Pons (tissue), 1 donor: Measurements from ENCODE around the gene PRSS21.

Source experiments
- DNase-seq: peaks from one replicate; pipeline ENCODE4 v3.0.0-alpha.2; 2016; ENCODE audit warnings: low spot score

The PRSS21 gene

DNA sequence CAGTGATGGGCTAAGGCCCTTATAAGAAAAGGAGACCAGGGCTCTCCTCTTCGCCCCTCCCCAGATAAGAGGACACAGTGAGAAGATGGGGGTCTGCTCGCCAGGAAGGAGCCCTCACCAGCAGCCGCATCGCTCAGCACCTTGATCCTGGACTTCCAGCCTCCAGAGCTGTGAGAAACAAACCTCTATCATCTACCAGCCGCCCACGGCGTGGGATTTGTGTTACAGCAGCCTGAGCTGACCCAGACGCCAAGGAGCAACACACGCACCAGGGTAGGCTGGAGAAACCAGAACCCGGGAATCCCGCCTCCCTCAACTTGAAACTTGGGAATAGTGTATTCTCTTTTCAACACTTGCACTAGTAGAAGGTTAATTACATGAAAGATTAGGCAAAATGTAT is 8.9 kb downstream of the PRSS21 start:
- no peak for DNase-seq

DNA sequence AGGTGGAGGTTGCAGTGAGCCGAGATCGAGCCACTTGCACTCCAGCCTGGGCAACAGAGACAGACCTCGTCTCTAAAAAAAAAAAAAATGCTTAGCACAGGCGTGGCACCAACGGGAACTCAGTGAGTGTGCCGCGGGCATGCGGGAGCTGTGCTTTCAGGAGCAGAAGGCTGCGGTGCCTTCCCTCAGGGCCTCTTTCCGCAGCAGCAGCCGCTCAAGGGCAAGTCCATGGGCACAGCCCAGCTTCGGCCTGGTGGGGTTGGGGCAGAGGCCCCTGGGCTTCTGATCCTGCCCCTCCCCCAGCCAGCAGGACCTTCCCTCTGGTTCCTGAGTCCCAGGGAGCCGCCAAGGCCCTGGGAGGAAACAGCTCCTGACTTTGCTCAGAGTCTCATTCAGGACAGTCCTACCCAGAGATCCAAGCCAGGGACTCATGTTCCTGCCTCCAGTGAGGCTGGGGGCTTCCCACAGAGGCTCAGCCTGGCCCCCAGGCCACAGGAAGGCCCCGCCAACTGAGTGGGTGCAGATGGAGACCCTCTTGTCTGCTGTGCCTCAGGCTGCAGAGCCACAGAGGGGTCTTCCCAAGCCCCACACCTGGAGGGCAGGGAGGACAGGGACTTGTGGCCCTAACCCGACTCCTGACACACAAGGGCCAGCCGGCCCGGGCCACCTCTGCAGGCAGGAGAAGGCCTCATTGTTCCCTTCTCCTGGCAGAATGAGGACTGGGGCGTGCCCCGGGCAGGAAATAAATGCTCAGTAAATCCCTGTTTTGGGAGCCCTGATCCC is 9.7 kb downstream of the PRSS21 start:
- DNase-seq, result no peak

DNA sequence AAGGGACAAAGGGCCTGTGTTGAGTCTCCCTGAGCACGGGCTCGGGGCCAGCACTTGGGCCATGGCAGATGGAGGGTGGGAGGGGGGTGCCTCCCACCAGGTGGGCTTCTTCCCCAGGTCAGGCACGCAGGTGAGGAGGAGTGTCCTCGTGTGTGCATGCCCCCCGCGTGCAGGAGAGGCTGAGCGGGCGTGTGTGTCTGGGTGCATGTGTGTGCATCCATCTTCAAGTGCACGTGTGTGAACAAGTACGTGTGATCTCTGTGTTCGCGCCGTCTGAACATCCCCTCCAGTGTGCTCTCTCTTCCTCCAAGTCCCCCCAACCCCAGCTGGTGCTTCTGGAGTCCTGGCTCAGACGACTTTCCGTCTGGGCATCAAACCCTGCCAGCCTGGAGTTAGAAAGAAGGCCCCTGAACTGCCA is 10.3 kb downstream of the PRSS21 start:
- no peak for DNase-seq

GRCh38 chr16:2827831-2828520 is 10.9 kb downstream of the PRSS21 start:
- DNase-seq, result no peak

DNA sequence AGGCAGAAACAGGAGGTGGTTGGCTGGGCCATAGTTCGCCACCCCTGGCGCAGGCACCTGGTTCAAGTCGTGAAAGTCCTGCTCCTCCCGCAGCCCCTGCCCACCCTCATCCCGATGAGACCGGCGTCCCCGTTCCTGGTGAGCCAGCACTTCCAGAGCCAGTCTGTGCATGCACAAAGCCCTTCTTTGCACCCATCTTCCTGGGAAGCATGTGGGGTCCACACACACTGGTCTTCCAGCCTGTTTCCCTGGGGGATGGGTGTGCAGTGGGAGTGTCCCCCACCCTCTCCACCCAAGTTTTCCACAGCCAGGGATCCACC is 11.4 kb downstream of the PRSS21 start:
- no peak for DNase-seq

- DNase-seq, result no peak
Measured at GRCh38 chr16:2828876-2829430, 11.9 kb downstream of the PRSS21 start.

DNA sequence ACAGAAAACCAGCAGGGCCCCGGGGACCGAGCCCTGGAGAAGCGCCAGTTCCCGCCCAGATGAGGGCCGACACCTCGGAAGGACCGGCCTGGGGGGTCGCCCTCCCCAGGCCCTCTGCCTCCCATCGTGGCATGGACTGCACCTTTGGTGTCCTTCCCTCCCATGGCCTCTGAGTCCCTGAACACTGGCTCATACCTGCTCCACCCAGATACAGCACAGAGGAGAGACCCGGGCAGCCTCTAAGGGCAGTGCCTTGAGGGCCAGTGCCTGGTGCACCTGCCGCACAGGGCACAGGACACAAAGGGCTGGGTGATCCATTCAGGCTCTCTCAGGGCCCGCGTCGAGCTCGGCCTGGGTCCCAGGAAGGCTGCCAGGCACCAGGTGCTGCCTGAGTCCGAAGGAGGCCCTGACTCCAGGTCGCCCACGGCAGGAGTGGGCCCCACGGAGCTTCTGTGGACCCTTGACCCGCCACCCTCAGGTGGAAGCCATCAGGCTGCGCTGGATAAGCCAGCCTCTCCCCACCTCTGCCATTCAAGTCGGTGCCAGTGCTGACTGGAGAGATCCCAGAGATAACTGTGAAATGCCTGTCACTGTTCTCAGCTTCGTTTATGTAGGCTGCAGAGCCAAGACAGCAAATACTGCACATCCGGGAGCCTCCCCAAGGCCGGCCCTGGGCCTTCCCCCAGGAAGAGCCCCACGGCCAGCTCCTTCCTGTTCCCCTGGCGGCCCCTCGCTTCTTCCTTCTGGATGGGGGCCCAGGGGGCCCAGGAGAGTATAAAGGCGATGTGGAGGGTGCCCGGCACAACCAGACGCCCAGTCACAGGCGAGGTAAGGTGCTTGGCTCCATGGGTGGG is 12.7 kb downstream of the PRSS21 start, which contains the start of gene ZG16B:
Gene ZG16B (plus strand): TSS at position 803 of the 854 bp plus-strand sequence. CDS start 139 bp downstream, outside the sequence.
- no peak for DNase-seq

DNA sequence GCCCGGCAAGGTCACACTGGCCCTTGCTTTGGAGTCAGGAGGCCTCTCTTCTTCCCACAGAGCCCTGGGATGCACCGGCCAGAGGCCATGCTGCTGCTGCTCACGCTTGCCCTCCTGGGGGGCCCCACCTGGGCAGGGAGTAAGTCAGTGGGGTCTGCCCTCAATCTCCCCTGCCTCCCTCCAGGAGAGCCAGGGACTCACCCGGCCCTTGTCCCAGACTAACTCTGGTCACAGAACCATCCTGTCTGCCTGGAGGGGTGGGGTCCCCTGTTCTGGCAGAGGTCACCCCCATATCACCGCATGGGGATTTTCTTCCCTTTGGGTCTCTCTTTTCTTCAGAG is 13.3 kb downstream of the PRSS21 start:
- DNase-seq, result no peak

- no peak for DNase-seq
Measured at GRCh38 chr16:2831203-2831602, 14.2 kb downstream of the PRSS21 start.

DNA sequence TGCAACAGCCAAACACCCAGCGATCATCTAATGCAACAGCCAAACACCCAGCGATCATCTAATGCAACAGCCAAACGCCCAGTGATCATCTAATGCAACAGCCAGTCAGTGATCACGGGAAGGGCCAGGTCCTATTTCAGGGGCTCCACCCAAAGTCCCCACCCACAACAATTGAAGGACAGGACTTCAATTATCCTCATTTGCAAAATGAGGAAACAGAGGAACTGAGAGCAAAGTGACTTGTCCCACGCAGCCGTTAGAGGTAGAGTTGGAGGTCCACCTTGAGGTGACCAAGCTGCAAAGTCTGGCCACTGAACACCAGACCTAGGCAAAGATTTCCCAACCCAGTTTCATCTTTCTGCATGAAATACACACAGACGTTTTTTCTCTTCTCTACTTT is 16.7 kb downstream of the PRSS21 start:
- no peak for DNase-seq

- no peak for DNase-seq
Measured at GRCh38 chr16:2834968-2835367, 17.9 kb downstream of the PRSS21 start.

DNA sequence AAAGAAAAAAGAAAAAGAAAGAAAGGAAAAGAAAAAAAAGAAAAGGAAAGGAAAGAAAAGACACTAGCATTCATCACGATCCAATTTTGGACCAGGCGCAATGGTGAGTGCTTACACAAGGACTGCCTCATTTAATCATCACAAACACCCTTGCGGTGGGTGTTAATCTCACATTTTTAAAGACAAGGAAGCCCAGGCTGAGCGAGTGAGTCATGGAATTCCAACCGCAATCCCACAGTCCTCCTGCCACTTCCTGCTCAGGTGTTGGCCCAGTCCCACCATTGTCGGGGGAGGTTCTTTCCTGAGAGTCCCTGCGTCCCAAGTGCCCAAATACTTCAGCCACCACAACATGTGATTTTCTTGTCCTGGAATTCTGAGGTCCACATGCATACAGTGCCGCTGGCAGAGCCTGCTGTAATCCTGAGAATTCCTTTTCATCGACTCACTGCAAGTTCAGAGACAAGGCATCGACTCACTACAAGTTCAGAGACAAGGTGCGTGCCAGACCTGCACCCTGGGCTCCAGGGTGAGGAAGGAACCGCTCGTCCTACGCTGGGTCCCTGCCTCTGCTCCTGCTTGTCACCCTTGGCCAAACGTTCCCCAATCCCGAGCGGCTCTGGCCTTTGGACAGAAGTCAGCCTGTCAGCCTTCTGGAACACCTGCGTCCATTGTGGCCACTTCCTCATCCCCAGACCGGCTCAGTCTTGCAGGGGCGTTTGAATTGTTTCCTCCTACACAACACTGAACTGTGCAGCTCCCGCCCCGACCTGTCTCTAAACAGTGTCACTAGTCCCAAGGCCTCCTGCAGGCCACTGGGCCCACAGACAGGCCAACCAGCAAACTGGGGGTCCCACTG is 18.8 kb downstream of the PRSS21 start:
- DNase-seq, result no peak

- DNase-seq, result no peak
Measured at GRCh38 chr16:2836646-2837508, 19.8 kb downstream of the PRSS21 start.

GRCh38 chr16:2838928-2839327 is 21.9 kb downstream of the PRSS21 start:
- DNase-seq, result peak; percentile 66

DNA sequence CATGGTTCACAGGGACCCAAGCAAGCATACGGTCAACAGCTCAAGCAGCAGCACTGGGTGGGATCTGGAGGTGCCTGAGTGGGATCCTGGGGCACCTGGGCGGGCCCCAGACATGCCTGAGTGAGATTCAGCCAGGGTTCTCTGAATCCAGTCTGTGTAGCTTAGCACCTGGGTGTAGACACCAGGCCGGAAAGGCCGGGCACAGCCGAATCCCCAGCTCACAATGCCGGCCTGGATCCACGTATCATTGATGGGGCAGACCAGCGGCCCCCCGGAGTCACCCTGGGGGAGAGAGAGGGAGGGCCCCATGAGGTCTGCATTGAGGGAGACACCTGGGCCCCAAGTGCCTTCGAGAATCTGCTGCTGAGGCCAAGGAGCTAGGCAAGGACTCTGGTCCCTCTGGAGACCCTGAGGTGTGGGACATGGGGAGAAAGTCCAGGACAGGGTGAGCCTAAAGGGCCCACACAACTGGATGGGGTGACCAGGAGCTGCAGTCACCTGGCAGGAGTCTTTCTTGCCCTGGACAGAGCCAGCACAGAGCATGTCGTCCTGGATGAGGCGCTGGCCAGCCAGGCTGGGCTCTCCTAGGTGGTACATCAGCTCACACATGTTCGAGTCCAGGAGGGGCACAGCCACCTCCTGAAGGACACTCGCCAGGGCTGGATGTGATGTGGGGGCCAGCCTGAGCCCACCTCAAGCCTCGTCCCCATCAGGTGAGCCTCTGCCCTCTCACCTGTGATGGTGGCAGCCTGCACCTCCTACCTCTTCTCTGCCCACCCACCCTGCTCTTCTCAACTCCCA is 22.8 kb downstream of the PRSS21 start:
- DNase-seq, result no peak

GRCh38 chr16:2840914-2841313 is 23.9 kb downstream of the PRSS21 start:
- no peak for DNase-seq

GRCh38 chr16:2841606-2842339 is 24.7 kb downstream of the PRSS21 start:
- no peak for DNase-seq

DNA sequence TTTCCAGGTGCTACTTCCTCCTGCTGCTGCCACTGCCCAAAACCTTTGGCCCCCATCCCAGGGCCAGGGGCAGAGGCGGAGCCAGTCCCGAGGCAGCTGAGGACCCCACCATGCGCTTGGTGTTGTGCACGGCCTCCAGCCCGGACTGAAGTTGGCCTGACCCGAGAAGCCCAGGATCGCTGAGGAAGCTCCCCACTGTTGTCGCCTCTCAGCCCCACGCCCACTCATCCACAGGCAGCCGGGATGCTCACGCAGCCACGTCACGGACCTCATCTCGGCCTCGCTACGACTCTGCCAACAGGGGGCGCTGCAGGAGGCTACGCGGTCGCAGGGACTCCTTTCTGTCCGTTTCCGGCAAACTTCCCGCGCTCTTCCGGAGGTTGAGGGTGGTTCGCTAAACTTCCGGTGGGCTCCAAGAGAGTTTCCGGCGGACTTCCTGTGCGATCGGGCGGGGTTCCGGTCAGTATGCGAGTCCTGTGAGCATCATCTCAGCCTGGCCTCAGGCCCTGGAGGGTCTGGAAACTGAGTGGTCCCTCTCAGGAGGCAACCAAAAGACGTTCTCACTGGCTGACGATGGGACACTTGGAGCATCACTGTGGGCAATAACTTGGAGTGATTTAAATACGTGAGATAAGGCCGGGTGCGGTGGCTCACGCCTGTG is 25.4 kb downstream of the PRSS21 start:
- peak; percentile 28 for DNase-seq
